ENCODE measurements around the gene AFG1L. TPM values are rescaled to one million over a fixed set of nuclear protein-coding genes. Genes with fewer than 3 reads are reported as not detected.
"Not testable (repeated sequence)": the region's sequence is repeated elsewhere in the genome, so short reads cannot be mapped to it uniquely, and the experiment has no call there.

Gene AFG1L
- total and polyA plus RNA-seq, 7 donors: 2.4 to 10.4 (median 5.4) TPM

DNA sequence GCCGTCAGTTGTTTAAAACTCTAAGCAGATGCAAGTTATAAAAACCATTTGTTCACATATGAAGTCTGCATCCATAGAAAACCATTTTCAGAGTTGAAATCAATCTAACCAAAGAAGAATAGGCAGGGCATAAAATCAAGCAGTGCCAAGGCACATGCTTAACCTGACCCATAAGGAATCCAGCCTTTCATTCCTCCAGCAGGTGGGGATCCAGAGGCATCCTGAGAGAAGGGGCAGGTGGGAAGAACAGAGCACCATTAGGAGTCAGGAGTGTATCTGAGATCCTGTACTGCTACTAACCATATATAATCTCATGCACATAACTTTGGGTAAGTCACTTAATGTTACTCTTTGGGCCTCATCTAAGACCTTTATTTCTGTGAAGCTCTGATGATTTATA is 236.5 kb downstream of the AFG1L start:
- Histone ChIP-seq H3K4me3 (no peak overlapping the region), H3K9me3 (no peaks in the 10 kb centered on the region), H3K36me3 (ENCODE audit: insufficient read depth in 1 of 2, low read depth in 1 of 2) (no peaks in the 10 kb centered on the region), H3K4me1 (no peaks in the 10 kb centered on the region), H3K27ac (no peak overlapping the region), H3K27me3 (ENCODE audit: insufficient read depth in 3 of 3, low read length in 2 of 3) (no peaks in the 10 kb centered on the region)
- TF ChIP-seq CTCF (IDR thresholded peaks at IDR 0.05): no peak
- intact Hi-C loops (cut with DNase I): no loop called here
- no peak for DNase-seq
- no peak for ATAC-seq
- 76 to 85% (median 77%) methylated on average over 1 of the region's 1 CpG for WGBS, 3 donors

- peak in 1 of 4 donors; percentile 16 for ATAC-seq
- 85 to 90% (median 89%) methylated on average over 11 of the region's 11 CpGs for WGBS, 3 donors
- DNase-seq: no peak
These were observed 240.4 kb downstream of the AFG1L start for GRCh38 chr6:108535114-108535742.

GRCh38 chr6:108535920-108536535 is 241.2 kb downstream of the AFG1L start:
- H3K27me3 ChIP-seq (ENCODE audit: insufficient read depth in 3 of 3, low read length in 2 of 3); H3K4me3 ChIP-seq; ATAC-seq; DNase-seq; H3K27ac ChIP-seq; H3K9me3 ChIP-seq; H3K4me1 ChIP-seq; intact Hi-C loops (cut with DNase I); H3K36me3 ChIP-seq (ENCODE audit: insufficient read depth in 1 of 2, low read depth in 1 of 2): not testable (repeated sequence)
- 90 to 92% (median 91%) methylated on average over 4 of the region's 4 CpGs for WGBS, 3 donors

More at GRCh38 chr6:108535114-108535742, 240.4 kb downstream of the AFG1L start:
- Histone ChIP-seq H3K4me3 (no peak overlapping the region), H3K27me3 (ENCODE audit: insufficient read depth in 3 of 3, low read length in 2 of 3) (no peaks in the 10 kb centered on the region), H3K27ac (no peak overlapping the region), H3K9me3 (peaks cover 7% of the 10 kb centered on the region), H3K36me3 (ENCODE audit: insufficient read depth in 1 of 2, low read depth in 1 of 2) (no peaks in the 10 kb centered on the region), H3K4me1 (no peaks in the 10 kb centered on the region)
- intact Hi-C loops (cut with DNase I): no loop called here
- TF ChIP-seq CTCF (IDR thresholded peaks at IDR 0.05): no peak

- H3K4me3 ChIP-seq: peak overlapping the region; percentile 14
- H3K9me3 ChIP-seq: peaks cover 7% of the 10 kb centered on the region
- no peaks in the 10 kb centered on the region for H3K36me3 ChIP-seq (ENCODE audit: insufficient read depth in 1 of 2, low read depth in 1 of 2)
- H3K27ac ChIP-seq: peak overlapping the region; percentile 67
- DNase-seq: peak; percentile 62 to 83
- peak; percentile 86 to 94 (median 90) for ATAC-seq
- peaks cover 28% of the 10 kb centered on the region for H3K4me1 ChIP-seq
- TF ChIP-seq CTCF (IDR thresholded peaks at IDR 0.05): peak; percentile 88
- WGBS, 3 donors: 12 to 17% (median 14%) methylated on average over 5 of the region's 5 CpGs
- intact Hi-C loops (cut with DNase I): loop anchor here (1.0 to 10.0 kb wide), 7 partner anchors 292 to 843 kb away; partner anchors contain the start of gene CD164 (in 1 of the 2)
- no peaks in the 10 kb centered on the region for H3K27me3 ChIP-seq (ENCODE audit: insufficient read depth in 3 of 3, low read length in 2 of 3)
These were observed 247.2 kb downstream of the AFG1L start for GRCh38 chr6:108541843-108542759.
